ENCODE results near the gene HEMGN. TPM values are rescaled to one million over a fixed set of nuclear protein-coding genes. Genes with fewer than 3 reads are reported as not detected.
A peak's percentile ranks its signal among the peaks of the same experiment; 100 is the strongest.
"Not testable (repeated sequence)": the region's sequence is repeated elsewhere in the genome, so short reads cannot be mapped to it uniquely, and the experiment has no call there.

Gene HEMGN
- total and polyA plus RNA-seq, 2 of the 4 experiments (the other 2 are of a cell fraction) = not detected

- no peak overlapping the region for H2BK15ac ChIP-seq (ENCODE audit: low read depth, low read length)
- no peak overlapping the region for H3K18ac ChIP-seq (ENCODE audit: low read depth, low read length)
- H3K4me3 ChIP-seq (ENCODE audit: insufficient read depth, low read depth, low read length) = no peak overlapping the region
- no peak overlapping the region for H3K14ac ChIP-seq (replicated peaks; ENCODE audit: low read depth, low read length)
- in situ Hi-C loops (cut with MboI; ENCODE audit: low sequenced_read_pairs) (no loop called here), intact Hi-C loops (cut with micrococcal nuclease) (no loop called here), dilution Hi-C loops (cut with HindIII; ENCODE audit: low sequenced_read_pairs, unreplicated experiment) (no loop called here)
- H2BK120ac ChIP-seq (ENCODE audit: low read depth, low read length) = no peak overlapping the region
- H2BK20ac ChIP-seq (ENCODE audit: low read depth, low read length) = no peak overlapping the region
- H2AK5ac ChIP-seq (ENCODE audit: low read depth, low read length) = no peak overlapping the region
- H2AK9ac ChIP-seq (replicated peaks; ENCODE audit: low read depth, low read length, poor library complexity) = no peak overlapping the region
- H4K91ac ChIP-seq (ENCODE audit: insufficient read depth, low read depth, low read length) = no peak overlapping the region
- peaks cover 19% of the 10 kb centered on the region for H3K27me3 ChIP-seq (ENCODE audit: control insufficient read depth, insufficient read depth, low read length)
- H3K4me1 ChIP-seq (ENCODE audit: control insufficient read depth, insufficient read depth, low read length) = peaks cover 6% of the 10 kb centered on the region
- H3K4me2 ChIP-seq (ENCODE audit: low read depth, low read length) = no peak overlapping the region
- H3K23ac ChIP-seq (ENCODE audit: low read depth, low read length) = no peak overlapping the region
- no peak overlapping the region for H4K8ac ChIP-seq (ENCODE audit: low read depth in 2 of 2, low read length in 2 of 2)
- DNase-seq = peak; percentile 23
- no peak overlapping the region for H2AFZ ChIP-seq (replicated peaks; ENCODE audit: low read length, poor library complexity)
- H3K56ac ChIP-seq (ENCODE audit: extremely low read depth, insufficient read depth, low read length) = no peak overlapping the region
- no CpG with 5 or more reads among the region's 2 CpGs for WGBS, 2 experiments (ENCODE audit: extremely low coverage in 2 of 2, insufficient read length in 1 of 2)
- ChIA-PET POLR2A (ENCODE audit: unreplicated experiment) (no interaction called here), CTCF (interaction anchor here (0.7 kb wide), 1 partner anchor 331 kb away, joined by 3 read pairs; no protein-coding TSS in a partner anchor)
- TF ChIP-seq CTCF (conservative IDR thresholded peaks at IDR 0.05; ENCODE audit: low read depth, low read length) (no peak), FOS (IDR thresholded peaks at IDR 0.05; ENCODE audit: low read depth, low read length) (no peak), RFX5 (IDR thresholded peaks at IDR 0.05; ENCODE audit: low read depth, low read length) (no peak), CEBPB (IDR thresholded peaks at IDR 0.05; ENCODE audit: low read depth, low read length) (no peak)
- no peak for ATAC-seq (ENCODE audit: low read depth)
- no peak overlapping the region for H2BK5ac ChIP-seq (ENCODE audit: low read depth, low read length, poor library complexity, severe bottlenecking)
- no peaks in the 10 kb centered on the region for H3K36me3 ChIP-seq (ENCODE audit: control insufficient read depth, insufficient read depth, low read length)
- H3K9ac ChIP-seq (ENCODE audit: low read depth, low read length) = no peak overlapping the region
- no TSS peak for BruUV-seq (replicated peaks)
- no peak overlapping the region for H4K5ac ChIP-seq (ENCODE audit: low read depth, low read length)
- no peak overlapping the region for H3K27ac ChIP-seq (ENCODE audit: insufficient read depth, low read length)
- no peaks in the 10 kb centered on the region for H4K20me1 ChIP-seq (ENCODE audit: insufficient read depth, low read length)
- no peaks in the 10 kb centered on the region for H3K9me3 ChIP-seq (ENCODE audit: control insufficient read depth, insufficient read depth, low read length)
- H3K9me1 ChIP-seq (ENCODE audit: insufficient read depth, low read length) = no peaks in the 10 kb centered on the region
- no peak overlapping the region for H3K4ac ChIP-seq (ENCODE audit: low read depth, low read length)
- H3K79me1 ChIP-seq (ENCODE audit: low read depth in 1 of 2, low read length in 2 of 2) = no peaks in the 10 kb centered on the region
These were observed 23.4 kb upstream of the HEMGN start for GRCh38 chr9:97961361-97961760.

DNA sequence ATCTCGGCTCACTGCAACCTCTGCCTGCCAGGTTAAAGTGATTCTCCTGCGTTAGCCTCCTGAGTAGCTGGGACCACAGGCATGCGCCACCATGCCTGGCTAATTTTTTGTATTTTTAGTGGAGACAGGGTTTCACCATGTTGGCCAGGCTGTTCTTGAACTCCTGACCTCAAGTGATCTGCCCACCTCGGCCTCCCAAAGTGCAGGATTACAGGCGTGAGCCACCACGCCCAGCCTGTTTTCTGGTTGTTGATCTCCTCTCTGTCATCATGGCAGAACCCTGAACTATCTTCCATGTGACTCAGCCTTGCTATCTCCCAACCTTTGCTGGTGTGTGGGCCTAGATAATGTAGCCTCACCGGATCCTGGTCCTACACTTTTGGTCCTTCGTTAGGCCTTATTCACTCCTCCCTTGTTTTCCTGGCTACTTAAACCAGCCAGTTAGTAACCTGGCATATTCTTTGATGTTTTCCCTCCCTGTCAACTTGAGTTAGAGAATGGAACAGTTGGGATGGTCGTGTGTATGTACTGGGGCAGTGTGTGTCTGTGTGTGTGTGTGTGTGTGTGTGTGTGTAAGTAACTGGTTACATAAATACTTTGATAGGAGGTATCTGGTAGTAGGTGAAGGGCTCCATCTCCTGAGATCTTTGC lies 22.8 kb upstream of the HEMGN start:
- intact Hi-C loops (cut with micrococcal nuclease); H4K8ac ChIP-seq (ENCODE audit: low read depth in 2 of 2, low read length in 2 of 2); H2AK5ac ChIP-seq (ENCODE audit: low read depth, low read length); H3K4ac ChIP-seq (ENCODE audit: low read depth, low read length); H4K91ac ChIP-seq (ENCODE audit: insufficient read depth, low read depth, low read length); H3K9me3 ChIP-seq (ENCODE audit: control insufficient read depth, insufficient read depth, low read length); H3K9me1 ChIP-seq (ENCODE audit: insufficient read depth, low read length); H2AFZ ChIP-seq (replicated peaks; ENCODE audit: low read length, poor library complexity); H3K23ac ChIP-seq (ENCODE audit: low read depth, low read length); dilution Hi-C loops (cut with HindIII; ENCODE audit: low sequenced_read_pairs, unreplicated experiment); H3K14ac ChIP-seq (replicated peaks; ENCODE audit: low read depth, low read length); H3K4me1 ChIP-seq (ENCODE audit: control insufficient read depth, insufficient read depth, low read length); H3K79me1 ChIP-seq (ENCODE audit: low read depth in 1 of 2, low read length in 2 of 2); H4K5ac ChIP-seq (ENCODE audit: low read depth, low read length); H4K20me1 ChIP-seq (ENCODE audit: insufficient read depth, low read length); H3K4me2 ChIP-seq (ENCODE audit: low read depth, low read length); POLR2A ChIA-PET (ENCODE audit: unreplicated experiment); H3K18ac ChIP-seq (ENCODE audit: low read depth, low read length); H2BK5ac ChIP-seq (ENCODE audit: low read depth, low read length, poor library complexity, severe bottlenecking); in situ Hi-C loops (cut with MboI; ENCODE audit: low sequenced_read_pairs); ATAC-seq (ENCODE audit: low read depth); H3K9ac ChIP-seq (ENCODE audit: low read depth, low read length); H3K56ac ChIP-seq (ENCODE audit: extremely low read depth, insufficient read depth, low read length); H2AK9ac ChIP-seq (replicated peaks; ENCODE audit: low read depth, low read length, poor library complexity); BruUV-seq (replicated peaks); H3K36me3 ChIP-seq (ENCODE audit: control insufficient read depth, insufficient read depth, low read length); DNase-seq; H2BK120ac ChIP-seq (ENCODE audit: low read depth, low read length); H3K27ac ChIP-seq (ENCODE audit: insufficient read depth, low read length); H3K4me3 ChIP-seq (ENCODE audit: insufficient read depth, low read depth, low read length): not testable (repeated sequence)
- WGBS, 2 experiments (ENCODE audit: extremely low coverage in 2 of 2, insufficient read length in 1 of 2) = 95% methylated on average over 4 of the region's 9 CpGs; no CpG with 5 or more reads in 1 of the 2 experiments
- H2BK15ac ChIP-seq (ENCODE audit: low read depth, low read length) = 0 out of 3 replicates have a peak overlapping the region, but pooled peaks have one; percentile 11
- H3K27me3 ChIP-seq (ENCODE audit: control insufficient read depth, insufficient read depth, low read length) = peaks cover 18% of the 10 kb centered on the region
- CTCF ChIA-PET = interaction anchor here (0.7 kb wide), 1 partner anchor 331 kb away, joined by 3 read pairs; no protein-coding TSS in a partner anchor
- 0 out of 2 replicates have a peak overlapping the region, but pooled peaks have one; percentile 25 for H2BK20ac ChIP-seq (ENCODE audit: low read depth, low read length)
